Lung (tissue), 12 donors: ENCODE measurements around the gene EXOC2. TPM values are rescaled to one million over a fixed set of nuclear protein-coding genes. Genes with fewer than 3 reads are reported as not detected.
"Not testable (repeated sequence)": the region's sequence is repeated elsewhere in the genome, so short reads cannot be mapped to it uniquely, and the experiment has no call there.

Source experiments
- ATAC-seq: fragments of 200-7000 bp; cut with Tn5 transposase; one replicate; pipeline ENCODE4 v1.9.1; 2020; ENCODE audit warnings: moderate number of reproducible peaks; ENCODE audit not compliant: insufficient read depth, low FRiP score
- DNase-seq, 3 donors: peaks; one replicate each; pipeline ENCODE4 v3.0.0-alpha.2; 2013 to 2017
- H3K27ac ChIP-seq, 2 donors: one replicate each; pipeline ENCODE4 v1.5.1; 2013; ENCODE audit warnings: mild to moderate bottlenecking in 2 of 2, moderate library complexity in 2 of 2, control low read depth in 1 of 2, inconsistent platforms in 1 of 2, low read depth in 1 of 2, low read length in 1 of 2
- H3K27me3 ChIP-seq, 3 donors: one replicate each; pipeline ENCODE4 v1.5.1; 2013; ENCODE audit warnings: low read length in 2 of 3; ENCODE audit not compliant: control insufficient read depth in 3 of 3, insufficient read depth in 3 of 3
- H3K36me3 ChIP-seq, 4 donors: one replicate each; pipeline ENCODE4 v1.5.1; 2013; ENCODE audit warnings: low read length in 4 of 4, mild to moderate bottlenecking in 1 of 4, moderate library complexity in 1 of 4; ENCODE audit not compliant: control insufficient read depth in 4 of 4, insufficient read depth in 4 of 4
- H3K4me1 ChIP-seq, 5 donors: one replicate each; pipeline ENCODE4 v1.5.1; 2013; ENCODE audit warnings: low read length in 5 of 5, mild to moderate bottlenecking in 2 of 5, moderate library complexity in 1 of 5; ENCODE audit not compliant: control insufficient read depth in 5 of 5, insufficient read depth in 5 of 5
- H3K4me3 ChIP-seq: one replicate; pipeline ENCODE4 v1.5.1; 2013; ENCODE audit warnings: mild to moderate bottlenecking, control low read depth, moderate library complexity
- H3K9ac ChIP-seq, 2 donors: one replicate each; pipeline ENCODE4 v1.5.1; 2013; ENCODE audit warnings: low read length in 2 of 2, control low read depth in 1 of 2; ENCODE audit not compliant: insufficient read depth in 1 of 2
- H3K9me3 ChIP-seq, 4 donors: one replicate each; pipeline ENCODE4 v1.5.1; 2013; ENCODE audit warnings: low read length in 3 of 4, mild to moderate bottlenecking in 1 of 4, moderate library complexity in 1 of 4; ENCODE audit not compliant: control insufficient read depth in 4 of 4, insufficient read depth in 3 of 4
- CTCF ChIP-seq: IDR thresholded peaks from 2 replicates; pipeline ENCODE4 v1.5.1; 2012; ENCODE audit warnings: mild to moderate bottlenecking; ENCODE audit errors: control extremely low read depth, extremely low read depth
- WGBS, 2 donors: extraction: QIAGEN DNeasy Blood & Tissue Kit; methylation state at CpG; one replicate each; pipeline ENCODE4 v1.1.7; 2013; 5-methylcytosine and 5-hydroxymethylcytosine counted together
- polyA plus RNA-seq, 2 donors: library from polyadenylated mRNA; stranded (reverse); fragments of 200-250 nt; gene quantifications; one replicate each; pipeline ENCODE4 v1.2.1, GENCODE V29; 2013
- total RNA-seq, 2 donors: library from RNA; depleted of rRNA in 1 of 2; stranded (reverse); fragments of >200 nt in 1 of 2; gene quantifications; one replicate each; pipeline ENCODE4 v1.2.1, GENCODE V29; 2014 to 2021
- donor health status: control.
- donor health status: control.
- donor health status: Bipolar disorder and iron deficiency.
- donor health status: healthy.
- donor health status: DM: yes; HTN: yes; CAD: no.

Gene EXOC2
- total and polyA plus RNA-seq, 4 donors, result 6.3 to 33.0 (median 12.8) TPM

DNA sequence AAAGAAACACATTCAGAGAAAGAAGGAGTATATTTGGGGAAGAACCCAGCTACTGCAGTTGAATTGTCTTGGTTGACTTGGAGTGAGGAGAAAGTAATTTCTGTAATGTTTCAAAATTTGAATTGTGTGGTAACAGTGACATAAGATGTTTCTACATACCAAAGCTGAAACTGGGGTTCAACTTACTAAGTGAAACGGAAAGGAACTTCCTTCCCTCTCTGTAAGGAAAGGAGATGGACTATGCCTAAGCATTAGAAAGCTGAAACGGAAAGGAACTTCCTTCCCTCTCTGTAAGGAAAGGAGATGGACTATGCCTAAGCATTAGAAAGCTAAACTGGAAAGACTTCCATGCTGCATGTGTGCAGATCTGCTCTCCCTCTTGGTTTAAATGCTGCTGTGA is 82.1 kb downstream of the EXOC2 start:
- Histone ChIP-seq H3K4me3 (no peak overlapping the region), H3K27ac (no peak overlapping the region), H3K9ac (no peak overlapping the region), H3K36me3 (peaks cover 7 to 16% (median 10%) of the 10 kb centered on the region in 4 donors), H3K27me3 (no peaks in the 10 kb centered on the region), H3K4me1 (peaks cover 0 to 4% (median 0%) of the 10 kb centered on the region in 5 donors), H3K9me3 (no peaks in the 10 kb centered on the region)
- ATAC-seq, result no peak
- 10 to 31% methylated on average over 2 of the region's 2 CpGs for WGBS, 2 donors
- no peak for DNase-seq
- no peak for TF ChIP-seq CTCF

DNA sequence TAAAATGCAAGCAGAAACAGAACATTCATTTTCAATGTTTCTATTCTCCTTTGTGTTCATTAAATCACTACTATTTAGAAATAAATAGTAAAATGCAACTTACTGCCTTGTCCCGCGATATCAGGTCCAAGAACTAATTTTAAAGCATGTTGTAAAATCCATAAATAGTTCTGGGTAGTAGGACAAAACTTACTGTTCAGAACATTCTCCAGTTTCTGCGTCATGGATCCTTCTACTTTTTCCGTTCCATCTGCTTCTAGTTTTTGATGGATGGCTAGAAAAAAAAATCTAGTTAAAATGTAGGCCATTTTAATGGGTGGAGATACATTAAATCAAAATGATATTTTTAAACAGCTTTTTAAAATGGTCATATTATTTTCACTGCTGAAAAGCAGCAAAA is 83.0 kb downstream of the EXOC2 start:
- Histone ChIP-seq H3K36me3 (peaks cover 3 to 13% (median 8%) of the 10 kb centered on the region in 4 donors), H3K4me3 (no peak overlapping the region), H3K9ac (no peak overlapping the region), H3K9me3 (no peaks in the 10 kb centered on the region), H3K4me1 (peaks cover 0 to 4% (median 0%) of the 10 kb centered on the region in 5 donors), H3K27ac (no peak overlapping the region), H3K27me3 (no peaks in the 10 kb centered on the region)
- DNase-seq (no peak), ATAC-seq (no peak)
- WGBS, 2 donors, result 94 to 97% methylated on average over 4 of the region's 4 CpGs
- no peak for TF ChIP-seq CTCF

- WGBS, 2 donors, result 89 to 93% methylated on average over 14 of the region's 14 CpGs
- DNase-seq, result no peak
- no peak for ATAC-seq
- H3K4me3 ChIP-seq, result no peak overlapping the region
- H3K27me3 ChIP-seq, result no peaks in the 10 kb centered on the region
- H3K4me1 ChIP-seq, result peaks cover 0 to 4% (median 0%) of the 10 kb centered on the region in 5 donors
- H3K36me3 ChIP-seq, result peaks cover 5 to 12% (median 10%) of the 10 kb centered on the region in 4 donors
- no peaks in the 10 kb centered on the region for H3K9me3 ChIP-seq
- no peak overlapping the region for H3K27ac ChIP-seq
- H3K9ac ChIP-seq, result no peak overlapping the region
- TF ChIP-seq CTCF, result no peak
These were observed 86.0 kb downstream of the EXOC2 start for GRCh38 chr6:606829-607379.

DNA sequence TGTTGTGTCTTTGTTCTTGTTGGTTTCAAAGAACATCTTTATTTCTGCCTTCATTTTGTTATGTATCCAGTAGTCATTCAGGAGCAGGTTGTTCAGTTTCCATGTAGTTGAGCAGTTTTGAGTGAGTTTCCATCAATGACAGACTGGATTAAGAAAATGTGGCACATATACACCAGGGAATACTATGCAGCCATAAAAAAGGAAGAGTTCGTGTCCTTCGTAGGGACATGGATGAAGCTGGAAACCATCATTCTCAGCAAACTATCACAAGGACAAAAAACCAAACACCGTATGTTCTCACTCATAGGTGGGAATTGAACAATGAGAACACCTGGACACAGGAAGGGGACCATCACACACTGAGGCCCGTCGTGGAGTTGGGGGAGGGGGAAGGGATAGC is 87.0 kb downstream of the EXOC2 start:
- WGBS, 2 donors, result 87 to 98% methylated on average over 5 of the region's 5 CpGs
- ATAC-seq, H3K27ac ChIP-seq, H3K4me3 ChIP-seq, H3K9me3 ChIP-seq, H3K4me1 ChIP-seq, H3K27me3 ChIP-seq, H3K9ac ChIP-seq, DNase-seq: not testable (repeated sequence)
- peaks cover 4 to 12% (median 10%) of the 10 kb centered on the region in 4 donors for H3K36me3 ChIP-seq
